CD14-positive monocyte (primary cell): Measurements from ENCODE around the gene KLRG1. TPM values are rescaled to one million over a fixed set of nuclear protein-coding genes. Genes with fewer than 3 reads are reported as not detected.

Experiments used
- DNase-seq, 3 donors: peaks; one replicate each; pipeline ENCODE4 v3.0.0-alpha.2; 2011 to 2022
- H2AFZ ChIP-seq: 2 replicates; pipeline ENCODE4 v1.6.0; 2012; ENCODE audit warnings: mild to moderate bottlenecking, low read depth, low read length, inconsistent platforms; ENCODE audit not compliant: insufficient read depth, poor library complexity, severe bottlenecking
- H3K27ac ChIP-seq, 2 donors: 1 replicate in 1 of 2; 2 replicates in 1 of 2; pipeline ENCODE4 v1.5.1; 2012 to 2013; ENCODE audit warnings: low read length in 2 of 2, control low read depth in 1 of 2, inconsistent platforms in 1 of 2, low read depth in 1 of 2, mild to moderate bottlenecking in 1 of 2
- H3K27me3 ChIP-seq, 2 donors: one replicate each; pipeline versions ENCODE4 v1.6.0 to v1.6.1; 2011 to 2013; ENCODE audit warnings: low read length in 2 of 2; ENCODE audit not compliant: control insufficient read depth in 2 of 2, insufficient read depth in 2 of 2
- H3K36me3 ChIP-seq, 2 donors: replicated peaks in 1 of 2; 1 replicate in 1 of 2; 2 replicates in 1 of 2; pipeline versions ENCODE4 v1.5.1 to v1.6.1; 2012 to 2013; ENCODE audit warnings: low read length in 2 of 2, control low read depth in 1 of 2, inconsistent platforms in 1 of 2, mild to moderate bottlenecking in 1 of 2; ENCODE audit not compliant: insufficient read depth in 2 of 2, control insufficient read depth in 1 of 2
- H3K4me1 ChIP-seq, 2 donors: 1 replicate in 1 of 2; 2 replicates in 1 of 2; pipeline versions ENCODE4 v1.5.1 to v1.6.1; 2012 to 2013; ENCODE audit warnings: low read length in 2 of 2, control low read depth in 1 of 2, inconsistent platforms in 1 of 2, mild to moderate bottlenecking in 1 of 2, moderate library complexity in 1 of 2; ENCODE audit not compliant: insufficient read depth in 2 of 2, control insufficient read depth in 1 of 2
- H3K4me2 ChIP-seq: replicated peaks from 2 replicates; pipeline ENCODE3; 2012; ENCODE audit warnings: low read length, moderate library complexity, mild to moderate bottlenecking; ENCODE audit not compliant: poor library complexity, severe bottlenecking; ENCODE audit errors: extremely low read depth
- H3K4me3 ChIP-seq, 3 experiments: fragments of 200-600 bp in 1 of 3; sonication (generic) in 1 of 3; replicated peaks in 1 of 3; 1 replicate in 2 of 3; 2 replicates in 1 of 3; pipeline ENCODE4 v1.5.1; 2011 to 2013; ENCODE audit warnings: low read length in 3 of 3, mild to moderate bottlenecking in 3 of 3, control low read depth in 2 of 3, low read depth in 2 of 3, inconsistent platforms in 1 of 3, moderate library complexity in 1 of 3
- H3K79me2 ChIP-seq: 2 replicates; pipeline ENCODE4 v1.6.0; 2012; ENCODE audit warnings: mild to moderate bottlenecking, control low read depth, inconsistent platforms, low read length, moderate library complexity; ENCODE audit not compliant: insufficient read depth
- H3K9ac ChIP-seq: 2 replicates; pipeline ENCODE4 v1.6.0; 2017; ENCODE audit warnings: low read length, mild to moderate bottlenecking; ENCODE audit not compliant: insufficient read depth, poor library complexity, severe bottlenecking
- H3K9me3 ChIP-seq, 2 donors: replicated peaks in 1 of 2; 1 replicate in 1 of 2; 2 replicates in 1 of 2; pipeline versions ENCODE4 v1.5.1 to v1.6.1; 2012 to 2013; ENCODE audit warnings: low read length in 2 of 2, control low read depth in 1 of 2; ENCODE audit not compliant: control insufficient read depth in 1 of 2, insufficient read depth in 1 of 2
- H4K20me1 ChIP-seq: 2 replicates; pipeline ENCODE4 v1.6.0; 2012; ENCODE audit warnings: mild to moderate bottlenecking, low read length, control low read depth, moderate library complexity; ENCODE audit not compliant: insufficient read depth
- H3K27ac Mint-ChIP-seq, 7 donors: one replicate each; pipeline ENCODE4 v1.8.0; 2020; ENCODE audit warnings: mild to moderate bottlenecking in 7 of 7, mixed read lengths in 7 of 7, moderate library complexity in 6 of 7, inconsistent platforms in 2 of 7
- H3K27me3 Mint-ChIP-seq, 3 donors: one replicate each; pipeline ENCODE4 v1.8.0; 2021 to 2022; ENCODE audit warnings: low read depth in 3 of 3, mild to moderate bottlenecking in 3 of 3, mixed read lengths in 3 of 3, moderate library complexity in 3 of 3, inconsistent platforms in 1 of 3
- H3K36me3 Mint-ChIP-seq, 2 donors: one replicate each; pipeline ENCODE4 v1.8.0; 2020; ENCODE audit warnings: mixed read lengths in 2 of 2, inconsistent platforms in 1 of 2, mild to moderate bottlenecking in 1 of 2
- H3K4me1 Mint-ChIP-seq: one replicate; pipeline ENCODE4 v1.8.0; 2020; ENCODE audit warnings: mild to moderate bottlenecking, mixed read lengths
- H3K4me3 Mint-ChIP-seq, 2 donors: one replicate each; pipeline ENCODE4 v1.8.0; 2020; ENCODE audit warnings: mild to moderate bottlenecking in 2 of 2, mixed read lengths in 2 of 2, moderate library complexity in 1 of 2
- H3K9me3 Mint-ChIP-seq, 7 donors: one replicate each; pipeline ENCODE4 v1.8.0; 2020 to 2022; ENCODE audit warnings: mixed read lengths in 7 of 7, mild to moderate bottlenecking in 6 of 7, moderate library complexity in 6 of 7, inconsistent platforms in 2 of 7
- WGBS: methylation state at CpG from one replicate; pipeline ENCODE4 v1.1.5; 2013; ENCODE audit warnings: missing lambda C conversion rate; ENCODE audit not compliant: insufficient coverage; 5-methylcytosine and 5-hydroxymethylcytosine counted together
- intact Hi-C, 2 donors: fragments of 100-400 bp; cut with micrococcal nuclease; formaldehyde crosslinking; loops; one replicate each; pipeline versions ENCODE4 v1.15.0 to v1.15.1; 2023
- polyA plus RNA-seq, 3 donors: library from polyadenylated mRNA; depleted of rRNA in 1 of 3; unstranded in 2 of 3; stranded (reverse) in 1 of 3; fragments of 300-500 nt in 2 of 3; fragments of >200 nt in 1 of 3; fragmentation: Illumina TruSeq in 2 of 3; gene quantifications; 1 replicate in 2 of 3; 2 replicates in 1 of 3; pipeline ENCODE4 v1.2.3, GENCODE V29; 2012 to 2021
- TF ChIP-seq, protein P1 (sequence below): fragments of 200-600 bp; IDR thresholded peaks from one replicate; pipeline ENCODE4 v1.8.0; 2022; ENCODE audit warnings: antibody characterized with exemption, mild to moderate bottlenecking

Gene KLRG1
- polyA plus RNA-seq, 3 donors, result 1.1 to 3.4 (median 2.3) TPM

- intact Hi-C loops, result no loop called here
- TF ChIP-seq, protein P1, sequence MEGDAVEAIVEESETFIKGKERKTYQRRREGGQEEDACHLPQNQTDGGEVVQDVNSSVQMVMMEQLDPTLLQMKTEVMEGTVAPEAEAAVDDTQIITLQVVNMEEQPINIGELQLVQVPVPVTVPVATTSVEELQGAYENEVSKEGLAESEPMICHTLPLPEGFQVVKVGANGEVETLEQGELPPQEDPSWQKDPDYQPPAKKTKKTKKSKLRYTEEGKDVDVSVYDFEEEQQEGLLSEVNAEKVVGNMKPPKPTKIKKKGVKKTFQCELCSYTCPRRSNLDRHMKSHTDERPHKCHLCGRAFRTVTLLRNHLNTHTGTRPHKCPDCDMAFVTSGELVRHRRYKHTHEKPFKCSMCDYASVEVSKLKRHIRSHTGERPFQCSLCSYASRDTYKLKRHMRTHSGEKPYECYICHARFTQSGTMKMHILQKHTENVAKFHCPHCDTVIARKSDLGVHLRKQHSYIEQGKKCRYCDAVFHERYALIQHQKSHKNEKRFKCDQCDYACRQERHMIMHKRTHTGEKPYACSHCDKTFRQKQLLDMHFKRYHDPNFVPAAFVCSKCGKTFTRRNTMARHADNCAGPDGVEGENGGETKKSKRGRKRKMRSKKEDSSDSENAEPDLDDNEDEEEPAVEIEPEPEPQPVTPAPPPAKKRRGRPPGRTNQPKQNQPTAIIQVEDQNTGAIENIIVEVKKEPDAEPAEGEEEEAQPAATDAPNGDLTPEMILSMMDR, result no peak
- WGBS, result 95% methylated on average over 7 of the region's 7 CpGs
- Mint-ChIP-seq H3K4me1 (peaks cover 8% of the 10 kb centered on the region), H3K4me3 (no peak overlapping the region), H3K9me3 (peaks cover 0 to 25% (median 18%) of the 10 kb centered on the region in 7 donors), H3K27ac (no peak overlapping the region), H3K27me3 (peaks cover 0 to 1% (median 0%) of the 10 kb centered on the region in 3 donors), H3K36me3 (peaks cover 3 to 20% of the 10 kb centered on the region in 2 donors)
- H3K9me3 ChIP-seq, result peaks cover 5 to 17% of the 10 kb centered on the region in 2 donors
- H3K4me2 ChIP-seq, result no peak overlapping the region
- no peaks in the 10 kb centered on the region for H4K20me1 ChIP-seq
- H3K27ac ChIP-seq, result no peak overlapping the region
- H3K4me1 ChIP-seq, result peaks cover 9 to 10% of the 10 kb centered on the region in 2 donors
- H3K9ac ChIP-seq, result no peak overlapping the region
- no peaks in the 10 kb centered on the region for H3K36me3 ChIP-seq
- H2AFZ ChIP-seq, result no peak overlapping the region
- DNase-seq, result no peak
- no peaks in the 10 kb centered on the region for H3K27me3 ChIP-seq
- no peaks in the 10 kb centered on the region for H3K79me2 ChIP-seq
- no peak overlapping the region for H3K4me3 ChIP-seq
Measured at GRCh38 chr12:8956772-8957171, 32.6 kb upstream of the KLRG1 start.

DNA sequence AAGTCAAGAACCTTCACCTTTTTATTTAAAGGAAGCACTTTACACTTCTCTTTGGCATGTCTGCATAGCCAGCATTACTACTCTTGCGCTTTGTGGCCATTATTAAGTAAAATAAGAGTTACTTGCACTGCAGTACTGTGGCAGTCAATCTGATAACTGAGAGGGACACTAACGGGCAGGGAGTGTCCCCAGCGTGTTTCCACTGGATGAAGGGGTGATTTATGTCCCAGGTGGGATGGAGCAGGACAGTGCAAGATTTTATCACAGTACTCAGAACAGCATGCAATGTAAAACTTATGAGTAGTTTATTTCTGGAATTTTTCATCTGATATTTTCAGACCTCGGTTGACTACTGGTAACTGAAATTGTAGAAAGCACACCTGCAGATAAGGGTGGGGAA lies 31.8 kb upstream of the KLRG1 start:
- Histone ChIP-seq H3K4me3 (no peak overlapping the region), H2AFZ (no peak overlapping the region), H3K36me3 (no peaks in the 10 kb centered on the region), H3K4me2 (no peak overlapping the region), H3K27ac (no peak overlapping the region), H3K4me1 (peaks cover 9 to 10% of the 10 kb centered on the region in 2 donors), H4K20me1 (no peaks in the 10 kb centered on the region), H3K27me3 (no peaks in the 10 kb centered on the region), H3K9ac (no peak overlapping the region), H3K9me3 (peaks cover 5 to 17% of the 10 kb centered on the region in 2 donors), H3K79me2 (no peaks in the 10 kb centered on the region)
- Mint-ChIP-seq H3K27ac (no peak overlapping the region), H3K36me3 (peaks cover 6 to 23% of the 10 kb centered on the region in 2 donors), H3K9me3 (peaks cover under 1 to 26% (median 18%) of the 10 kb centered on the region in 7 donors), H3K27me3 (peaks cover 0 to 1% (median 0%) of the 10 kb centered on the region in 3 donors), H3K4me1 (peaks cover 6% of the 10 kb centered on the region), H3K4me3 (no peak overlapping the region)
- TF ChIP-seq, protein P1, result no peak
- WGBS, result 65% methylated on average over 2 of the region's 4 CpGs
- no peak for DNase-seq
- intact Hi-C loops, result no loop called here
